A549 treated with Mapracorat at 1 μM for 4 hours (cell line): ENCODE data around the gene SPAG7. TPM values are rescaled to one million over a fixed set of nuclear protein-coding genes. Genes with fewer than 3 reads are reported as not detected.

ENCODE experiments used
- total RNA-seq: library from RNA; stranded (reverse); fragments of 200-300 nt; extraction: Qiagen RNA extraction; gene quantifications from 5 replicates; pipeline ENCODE4 v1.2.3, GENCODE V29; 2022

The SPAG7 gene
- total RNA-seq: 70.3 to 89.6 TPM (median 73.0 TPM) in 5 replicates

GRCh38 chr17:4967539-4968485 lies at the start of gene SPAG7:
Gene SPAG7, minus strand, starts transcription at chr17:4967817. Its CDS starts 13 bp downstream, at chr17:4967804.

GRCh38 chr17:4997302-4998026 lies 29.8 kb upstream of the SPAG7 start, which contains the start of the genes INCA1 and KIF1C:
Gene INCA1, minus strand, starts transcription at chr17:4997522. Its CDS starts 3,085 bp downstream, at chr17:4994437.
Gene KIF1C, plus strand, starts transcription at chr17:4997950. Its CDS starts 2,297 bp downstream, at chr17:5000247.

GRCh38 chr17:4986951-4987766 lies 19.5 kb upstream of the SPAG7 start, which contains the start of gene CAMTA2:
Gene CAMTA2, minus strand, starts transcription at chr17:4987675. Its CDS starts 1,453 bp downstream, at chr17:4986222.

GRCh38 chr17:4950746-4951204 lies 16.8 kb downstream of the SPAG7 start, which contains the start of gene ENO3:
Gene ENO3, plus strand, starts transcription at chr17:4951119. Its CDS starts 711 bp downstream, at chr17:4951830.

GRCh38 chr17:4948166-4948930 lies 19.3 kb downstream of the SPAG7 start, which contains the start of gene PFN1:
Gene PFN1, minus strand, starts transcription at chr17:4948530. Its CDS starts 136 bp downstream, at chr17:4948394.

GRCh38 chr17:4939796-4940554 lies 27.6 kb downstream of the SPAG7 start, which contains the start of the genes RNF167 and SLC25A11:
Gene RNF167, plus strand, starts transcription at chr17:4940268. Its CDS starts 642 bp downstream, at chr17:4940910.
Gene SLC25A11, minus strand, starts transcription at chr17:4940046. Its CDS starts 136 bp downstream, at chr17:4939910.

GRCh38 chr17:4931963-4932362 lies 35.7 kb downstream of the SPAG7 start, which contains the start of gene GP1BA:
Gene GP1BA, plus strand, starts transcription at chr17:4932277. Its CDS starts 328 bp downstream, at chr17:4932605.

Other genes with a start within 250 kb of the SPAG7 start
- 39.8 to 43.6 TPM (median 40.8 TPM) in 5 replicates for gene MED11, start 236.4 kb downstream of the SPAG7 start, total RNA-seq
- 0.24 to 0.69 TPM (median 0.32 TPM) in 5 replicates for gene ZMYND15, start 228.0 kb downstream of the SPAG7 start, total RNA-seq
- 15.4 to 20.3 TPM (median 16.8 TPM) in 5 replicates for gene CXCL16, start 227.9 kb downstream of the SPAG7 start, total RNA-seq
- 0.50 to 1.3 TPM (median 0.73 TPM) in 5 replicates for gene TM4SF5, start 195.9 kb downstream of the SPAG7 start, total RNA-seq
- gene VMO1, start 181.5 kb downstream of the SPAG7 start, total RNA-seq: 0.68 to 1.6 TPM (median 0.81 TPM) in 5 replicates
- not detected in 5 replicates for gene GLTPD2, start 178.9 kb downstream of the SPAG7 start, total RNA-seq
- 471 to 505 TPM (median 471 TPM) in 5 replicates for gene PSMB6, start 171.7 kb downstream of the SPAG7 start, total RNA-seq
- 21.4 to 28.4 TPM (median 23.8 TPM) in 5 replicates for gene PLD2, start 160.7 kb downstream of the SPAG7 start, total RNA-seq
- gene MINK1, start 134.5 kb downstream of the SPAG7 start, total RNA-seq: 44.8 to 62.1 TPM (median 56.2 TPM) in 5 replicates
- 0.16 to 0.48 TPM (median 0.28 TPM) in 5 replicates for gene C17orf107, start 68.3 kb downstream of the SPAG7 start, total RNA-seq
- 0.10 TPM in 1 of 5 replicates, not detected in the others for gene CHRNE, start 64.7 kb downstream of the SPAG7 start, total RNA-seq
- gene GP1BA, start 35.5 kb downstream of the SPAG7 start, total RNA-seq: not detected in 5 replicates
- gene SLC25A11, start 27.8 kb downstream of the SPAG7 start, total RNA-seq: 52.9 to 74.2 TPM (median 68.7 TPM) in 5 replicates
- gene RNF167, start 27.5 kb downstream of the SPAG7 start, total RNA-seq: 98.8 to 148 TPM (median 117 TPM) in 5 replicates
- gene PFN1, start 19.3 kb downstream of the SPAG7 start, total RNA-seq: 2,509 to 3,080 TPM (median 2,785 TPM) in 5 replicates
- 45.6 to 55.1 TPM (median 48.1 TPM) in 5 replicates for gene ENO3, start 16.7 kb downstream of the SPAG7 start, total RNA-seq
- gene CAMTA2, start 19.9 kb upstream of the SPAG7 start, total RNA-seq: 28.9 to 41.2 TPM (median 34.3 TPM) in 5 replicates
- 1.7 to 1.9 TPM (median 1.8 TPM) in 5 replicates for gene INCA1, start 29.7 kb upstream of the SPAG7 start, total RNA-seq
- 107 to 129 TPM (median 121 TPM) in 5 replicates for gene KIF1C, start 30.1 kb upstream of the SPAG7 start, total RNA-seq
- 0.42 to 0.97 TPM (median 0.76 TPM) in 5 replicates for gene SLC52A1, start 67.6 kb upstream of the SPAG7 start, total RNA-seq
- 0.77 to 1.2 TPM (median 0.95 TPM) in 5 replicates for gene ZFP3, start 110.7 kb upstream of the SPAG7 start, total RNA-seq
- 3.4 to 5.1 TPM (median 4.0 TPM) in 5 replicates for gene ZNF232, start 144.1 kb upstream of the SPAG7 start, total RNA-seq
- 0.01 to 0.06 TPM in 2 of 5 replicates, not detected in the others for gene USP6, start 148.2 kb upstream of the SPAG7 start, total RNA-seq
- gene ZNF594, start 224.1 kb upstream of the SPAG7 start, total RNA-seq: 0.97 to 1.7 TPM (median 1.4 TPM) in 5 replicates